ENCODE results near the gene STAP2.

The STAP2 gene, protein sequence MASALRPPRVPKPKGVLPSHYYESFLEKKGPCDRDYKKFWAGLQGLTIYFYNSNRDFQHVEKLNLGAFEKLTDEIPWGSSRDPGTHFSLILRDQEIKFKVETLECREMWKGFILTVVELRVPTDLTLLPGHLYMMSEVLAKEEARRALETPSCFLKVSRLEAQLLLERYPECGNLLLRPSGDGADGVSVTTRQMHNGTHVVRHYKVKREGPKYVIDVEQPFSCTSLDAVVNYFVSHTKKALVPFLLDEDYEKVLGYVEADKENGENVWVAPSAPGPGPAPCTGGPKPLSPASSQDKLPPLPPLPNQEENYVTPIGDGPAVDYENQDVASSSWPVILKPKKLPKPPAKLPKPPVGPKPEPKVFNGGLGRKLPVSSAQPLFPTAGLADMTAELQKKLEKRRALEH

DNA sequence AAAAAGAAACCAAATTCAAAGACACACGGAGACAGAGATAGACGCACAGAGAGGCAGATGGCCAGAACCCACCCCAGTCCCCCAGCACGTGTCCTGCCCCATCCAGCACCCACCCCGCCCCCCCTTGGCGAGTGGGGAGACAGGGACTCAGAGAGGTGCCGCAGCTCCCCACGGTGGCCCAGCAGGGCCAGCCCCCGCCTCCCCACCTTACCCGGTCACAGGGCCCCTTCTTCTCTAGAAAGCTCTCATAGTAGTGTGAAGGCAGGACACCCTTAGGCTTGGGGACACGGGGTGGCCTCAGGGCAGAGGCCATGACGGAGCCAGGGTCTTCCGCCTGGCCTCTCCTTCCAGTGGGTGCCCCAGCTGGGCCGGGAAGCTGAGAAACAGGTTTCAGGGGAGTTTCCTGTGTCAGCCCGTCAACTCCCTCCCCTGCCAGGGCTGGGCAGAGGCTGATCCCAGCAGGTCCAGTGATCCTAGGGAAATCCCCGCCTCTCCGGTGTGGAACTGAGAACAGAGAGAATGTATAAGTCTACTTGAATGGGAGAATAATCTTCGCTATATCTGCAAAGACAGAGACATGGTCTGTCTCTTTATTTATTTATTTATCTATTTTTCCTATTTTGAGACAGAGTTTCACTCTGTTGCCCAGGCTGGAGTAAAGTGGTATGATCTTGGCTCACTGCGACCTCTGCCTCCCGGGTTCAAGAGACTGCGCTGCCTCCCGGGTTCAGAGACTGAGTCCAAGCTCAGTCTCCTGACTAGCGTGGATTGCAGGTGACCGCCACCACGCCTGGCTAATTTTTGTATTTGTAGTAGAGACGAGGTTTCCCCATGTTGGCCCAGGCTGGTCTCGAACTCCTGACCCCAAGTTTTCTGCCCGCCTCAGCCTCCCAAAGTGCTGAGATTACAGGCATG is at the start of gene STAP2:
Gene STAP2, minus strand, starts transcription at position 387 of the 915 bp plus-strand sequence. Its CDS starts 74 bp downstream, at position 313.
- H3K27ac Mint-ChIP-seq = peak within 1 kb of the TSS; percentile 87
- peak within 1 kb of the TSS; percentile 89 for H3K4me3 Mint-ChIP-seq
- peaks cover 20% of the 10 kb centered on the region for H3K4me1 Mint-ChIP-seq (ENCODE audit: low read depth)
- H3K27me3 Mint-ChIP-seq = no peaks in the 10 kb centered on the region
- H3K9me3 Mint-ChIP-seq (ENCODE audit: low read depth) = no peaks in the 10 kb centered on the region
- peaks cover 7% of the 10 kb centered on the region for H3K36me3 Mint-ChIP-seq

DNA sequence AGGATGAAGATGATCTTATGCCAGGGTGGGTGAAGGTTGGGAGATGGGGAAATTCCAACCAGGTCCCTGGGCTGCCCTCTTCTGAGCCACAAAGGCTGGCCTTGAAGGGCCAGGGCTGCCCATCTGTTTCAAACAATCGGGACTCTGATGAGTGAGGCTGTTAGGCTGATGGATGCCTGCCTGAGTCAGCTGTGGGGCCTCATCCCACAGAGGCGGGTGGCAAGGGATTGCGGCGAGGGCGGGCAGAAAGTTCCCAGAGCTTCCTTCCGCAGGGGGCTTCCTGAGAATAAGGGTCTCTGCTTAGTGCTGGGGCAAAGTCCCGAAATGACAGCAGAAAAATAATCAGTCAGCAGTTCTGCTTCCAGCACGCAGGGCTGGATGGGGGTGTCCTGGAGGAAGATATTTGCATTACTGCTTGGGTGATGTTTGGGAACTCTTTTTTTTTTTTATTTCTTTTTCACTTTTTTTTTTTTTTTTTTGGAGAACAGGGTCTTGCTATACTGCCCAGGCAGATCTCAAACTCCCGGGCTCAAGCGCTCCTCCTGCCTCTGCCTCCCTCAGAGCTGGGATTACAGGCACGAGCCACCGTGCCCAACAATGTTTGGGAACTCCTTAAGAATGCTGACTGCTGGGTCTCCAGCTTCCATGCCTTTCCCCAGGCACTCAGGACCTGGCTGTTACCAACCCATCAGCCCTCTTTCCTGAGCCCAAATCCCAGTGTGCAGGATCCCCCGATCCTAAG is 47.6 kb upstream of the STAP2 start:
- no peaks in the 10 kb centered on the region for H3K9me3 Mint-ChIP-seq (ENCODE audit: low read depth)
- no peak overlapping the region for H3K27ac Mint-ChIP-seq
- H3K36me3 Mint-ChIP-seq = no peaks in the 10 kb centered on the region
- no peak overlapping the region for H3K4me3 Mint-ChIP-seq
- H3K4me1 Mint-ChIP-seq (ENCODE audit: low read depth) = peaks cover 22% of the 10 kb centered on the region
- H3K27me3 Mint-ChIP-seq = no peaks in the 10 kb centered on the region

DNA sequence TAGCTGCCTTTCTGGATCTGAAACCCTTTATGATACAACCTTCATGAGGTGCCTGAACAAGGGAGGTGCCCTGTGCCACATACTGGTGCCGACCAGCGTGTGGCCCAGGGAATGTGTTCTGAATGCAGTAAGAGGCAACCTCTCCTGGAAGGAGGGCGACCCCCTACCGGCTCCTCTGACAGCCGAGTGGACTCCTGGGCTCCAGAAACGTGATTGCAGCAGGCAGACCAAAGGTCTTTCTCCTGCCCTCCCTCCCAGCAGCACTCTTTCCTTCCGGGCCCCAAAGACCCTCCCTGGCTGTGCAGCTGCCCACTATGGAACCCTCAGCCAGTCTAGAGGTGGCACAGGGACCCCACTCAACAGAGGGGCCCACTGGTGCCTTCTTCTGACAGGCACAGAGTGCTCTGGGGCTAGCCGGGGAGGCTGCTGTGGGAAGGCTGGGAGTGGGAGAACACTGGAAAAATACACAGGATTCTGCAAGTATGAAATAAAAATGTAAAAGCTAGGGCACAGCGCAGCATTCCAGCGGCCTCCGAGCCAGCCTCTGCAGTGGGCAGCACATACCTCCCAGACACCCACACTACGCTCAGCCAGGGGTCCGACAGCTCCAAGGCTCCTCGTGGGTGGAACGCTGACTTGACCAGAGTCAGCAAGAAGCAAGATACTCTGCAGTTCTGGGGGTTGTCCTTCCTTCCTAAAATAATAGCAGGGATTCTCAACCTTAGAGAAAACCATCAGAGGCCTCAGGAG is 46.8 kb upstream of the STAP2 start:
- no peaks in the 10 kb centered on the region for H3K36me3 Mint-ChIP-seq
- H3K4me1 Mint-ChIP-seq (ENCODE audit: low read depth) = peaks cover 22% of the 10 kb centered on the region
- H3K27ac Mint-ChIP-seq = no peak overlapping the region
- no peaks in the 10 kb centered on the region for H3K9me3 Mint-ChIP-seq (ENCODE audit: low read depth)
- H3K4me3 Mint-ChIP-seq = no peak overlapping the region
- no peaks in the 10 kb centered on the region for H3K27me3 Mint-ChIP-seq

DNA sequence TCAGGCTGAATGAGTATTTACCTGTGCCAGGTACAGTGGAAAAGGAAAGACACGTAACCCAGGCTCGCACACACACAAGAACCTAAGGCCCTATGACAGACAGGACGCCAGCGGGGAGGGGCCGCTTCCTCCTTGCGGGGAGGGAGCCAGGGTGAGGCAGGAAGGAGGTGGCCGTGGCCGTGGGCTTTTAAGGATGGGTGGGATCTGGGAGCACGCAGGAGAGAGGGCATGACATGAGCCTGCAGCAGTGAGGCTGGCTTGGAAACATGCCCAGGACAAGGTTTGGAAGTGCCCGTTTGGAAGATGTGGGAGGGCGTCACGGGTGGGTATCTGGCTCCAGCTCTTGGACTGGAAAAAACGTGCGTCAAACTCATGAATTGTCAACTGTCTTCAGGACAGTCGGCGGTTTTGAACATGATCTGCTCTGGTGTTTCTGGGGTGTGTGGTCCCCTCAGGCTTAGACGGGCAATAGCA is 41.7 kb upstream of the STAP2 start:
- no peaks in the 10 kb centered on the region for H3K36me3 Mint-ChIP-seq
- no peaks in the 10 kb centered on the region for H3K27me3 Mint-ChIP-seq
- peak overlapping the region; percentile 80 for H3K4me3 Mint-ChIP-seq
- peaks cover 55% of the 10 kb centered on the region for H3K4me1 Mint-ChIP-seq (ENCODE audit: low read depth)
- H3K27ac Mint-ChIP-seq = peak overlapping the region; percentile 91
- no peaks in the 10 kb centered on the region for H3K9me3 Mint-ChIP-seq (ENCODE audit: low read depth)

DNA sequence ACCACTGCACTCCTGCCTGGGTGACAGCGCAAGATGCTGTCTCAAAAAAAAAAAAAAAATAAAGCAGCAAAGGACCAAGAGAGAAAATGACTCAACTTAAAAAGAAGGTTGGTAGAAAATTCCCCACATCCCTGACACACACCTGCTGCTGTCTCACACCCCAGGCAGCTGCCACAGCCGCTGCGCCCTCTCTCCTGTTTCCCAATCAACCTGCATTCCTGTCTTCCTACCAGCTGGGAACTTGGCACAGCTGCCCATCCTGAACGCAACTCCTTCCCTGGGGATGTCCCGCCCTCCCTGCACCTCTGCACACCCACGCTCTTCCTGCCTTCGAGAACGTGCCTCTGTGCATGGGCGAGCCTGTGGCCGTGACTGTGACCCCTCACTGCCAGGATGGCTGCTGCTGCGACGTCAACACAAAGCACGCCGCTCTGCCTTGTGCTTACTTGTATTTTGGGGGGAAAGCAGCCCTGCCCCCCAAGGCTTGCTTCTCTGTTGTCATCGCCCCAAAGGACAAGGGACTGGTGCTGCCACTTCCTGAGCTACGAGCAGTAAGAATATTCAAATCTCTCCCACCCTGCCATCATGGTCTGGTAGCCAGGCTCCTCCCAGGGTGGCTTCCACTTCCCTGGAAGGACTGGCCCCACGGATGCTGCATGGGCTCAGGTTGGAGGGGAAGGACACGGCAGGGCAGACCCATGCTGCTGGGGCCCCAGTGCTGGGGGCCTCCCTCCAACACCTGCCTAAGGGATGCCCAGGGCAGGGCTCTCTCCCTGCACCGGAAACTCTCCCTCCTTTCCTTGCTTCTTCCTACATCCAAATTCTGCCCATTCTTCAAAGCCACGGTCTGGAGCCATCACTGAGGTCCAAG is 41.0 kb upstream of the STAP2 start:
- H3K36me3 Mint-ChIP-seq = no peaks in the 10 kb centered on the region
- H3K4me3 Mint-ChIP-seq = peak overlapping the region; percentile 80
- peak overlapping the region; percentile 91 for H3K27ac Mint-ChIP-seq
- H3K4me1 Mint-ChIP-seq (ENCODE audit: low read depth) = peaks cover 55% of the 10 kb centered on the region
- H3K27me3 Mint-ChIP-seq = no peaks in the 10 kb centered on the region
- H3K9me3 Mint-ChIP-seq (ENCODE audit: low read depth) = no peaks in the 10 kb centered on the region

DNA sequence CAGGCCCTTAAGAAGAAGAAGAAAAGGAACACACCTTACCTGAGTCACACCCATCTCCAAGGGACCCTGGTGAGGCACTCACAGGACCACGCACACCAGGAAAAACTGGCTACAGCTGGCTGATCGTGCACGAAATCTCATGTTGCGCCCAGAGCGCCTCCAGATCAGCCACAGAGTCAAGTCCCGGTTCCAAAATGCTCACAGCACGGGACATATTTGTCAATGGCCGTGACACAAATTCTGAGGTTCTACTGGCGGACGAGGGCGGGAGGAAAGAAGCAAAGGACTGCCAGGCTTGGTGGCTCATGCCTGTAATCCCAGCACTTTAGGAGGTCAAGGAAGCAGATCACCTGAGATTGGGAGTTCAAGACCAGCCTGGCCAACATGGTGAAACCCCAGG is 40.3 kb upstream of the STAP2 start:
- no peaks in the 10 kb centered on the region for H3K9me3 Mint-ChIP-seq (ENCODE audit: low read depth)
- H3K27me3 Mint-ChIP-seq = no peaks in the 10 kb centered on the region
- no peaks in the 10 kb centered on the region for H3K36me3 Mint-ChIP-seq
- H3K4me3 Mint-ChIP-seq = peak overlapping the region; percentile 80
- H3K4me1 Mint-ChIP-seq (ENCODE audit: low read depth) = peaks cover 57% of the 10 kb centered on the region
- peak overlapping the region; percentile 91 for H3K27ac Mint-ChIP-seq

DNA sequence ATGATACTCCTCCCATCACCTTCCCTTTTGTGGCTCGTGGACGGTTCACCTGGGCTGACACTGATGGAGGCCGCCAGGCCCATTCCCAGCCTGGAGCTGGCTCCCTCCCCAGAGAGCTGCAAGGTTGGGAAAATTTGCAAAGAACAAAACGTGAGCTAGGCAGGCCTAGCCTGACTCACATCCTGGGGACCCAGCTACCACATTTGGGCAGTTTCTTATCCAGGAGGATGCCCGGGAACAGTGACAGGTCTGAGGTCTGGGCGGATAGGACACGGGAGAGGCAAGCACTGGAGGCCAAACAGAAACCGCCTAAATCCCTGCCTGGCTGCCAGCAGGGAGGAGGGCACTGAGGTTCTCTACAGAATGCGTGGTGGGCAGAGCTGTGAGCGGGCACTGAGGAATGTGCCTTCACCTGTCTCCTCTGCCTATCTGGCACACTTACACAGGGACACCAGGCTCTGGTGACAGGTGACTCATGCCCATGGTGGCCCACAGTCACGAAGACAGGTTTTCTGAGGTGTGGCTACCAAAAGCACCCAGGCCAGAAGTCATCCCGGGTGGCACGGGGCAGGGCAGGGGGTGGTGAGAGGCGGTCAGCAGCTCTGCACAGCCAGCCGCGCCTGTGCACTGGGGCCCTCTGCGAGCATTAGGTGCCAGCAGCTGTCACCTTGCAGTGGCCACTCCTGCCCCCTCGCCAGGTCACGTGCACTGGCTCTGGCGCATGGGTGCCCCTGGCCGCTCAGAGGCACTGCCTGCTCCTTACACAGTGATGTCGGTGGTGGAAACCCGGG is 38.6 kb upstream of the STAP2 start:
- H3K4me3 Mint-ChIP-seq = no peak overlapping the region
- H3K9me3 Mint-ChIP-seq (ENCODE audit: low read depth) = no peaks in the 10 kb centered on the region
- H3K4me1 Mint-ChIP-seq (ENCODE audit: low read depth) = peaks cover 60% of the 10 kb centered on the region
- no peak overlapping the region for H3K27ac Mint-ChIP-seq
- H3K27me3 Mint-ChIP-seq = no peaks in the 10 kb centered on the region
- no peaks in the 10 kb centered on the region for H3K36me3 Mint-ChIP-seq

DNA sequence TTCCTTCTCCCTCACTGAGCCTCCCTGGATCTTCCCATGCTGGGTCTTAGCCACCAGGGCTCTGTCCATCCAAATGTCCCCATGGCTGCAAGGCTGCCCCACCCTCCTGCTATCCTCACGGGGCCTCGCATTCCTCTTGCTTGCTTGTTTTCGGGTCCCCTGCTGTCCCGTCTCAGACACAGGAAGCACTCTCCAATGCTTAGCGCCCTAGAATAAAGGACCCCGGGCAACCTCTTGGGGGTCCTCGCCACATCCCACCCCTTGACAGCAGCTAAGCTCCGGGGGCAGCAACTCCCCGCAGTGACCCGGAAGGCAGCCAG is 38.0 kb upstream of the STAP2 start:
- H3K4me1 Mint-ChIP-seq (ENCODE audit: low read depth) = peaks cover 60% of the 10 kb centered on the region
- H3K27ac Mint-ChIP-seq = no peak overlapping the region
- no peak overlapping the region for H3K4me3 Mint-ChIP-seq
- H3K27me3 Mint-ChIP-seq = no peaks in the 10 kb centered on the region
- no peaks in the 10 kb centered on the region for H3K9me3 Mint-ChIP-seq (ENCODE audit: low read depth)
- H3K36me3 Mint-ChIP-seq = no peaks in the 10 kb centered on the region

DNA sequence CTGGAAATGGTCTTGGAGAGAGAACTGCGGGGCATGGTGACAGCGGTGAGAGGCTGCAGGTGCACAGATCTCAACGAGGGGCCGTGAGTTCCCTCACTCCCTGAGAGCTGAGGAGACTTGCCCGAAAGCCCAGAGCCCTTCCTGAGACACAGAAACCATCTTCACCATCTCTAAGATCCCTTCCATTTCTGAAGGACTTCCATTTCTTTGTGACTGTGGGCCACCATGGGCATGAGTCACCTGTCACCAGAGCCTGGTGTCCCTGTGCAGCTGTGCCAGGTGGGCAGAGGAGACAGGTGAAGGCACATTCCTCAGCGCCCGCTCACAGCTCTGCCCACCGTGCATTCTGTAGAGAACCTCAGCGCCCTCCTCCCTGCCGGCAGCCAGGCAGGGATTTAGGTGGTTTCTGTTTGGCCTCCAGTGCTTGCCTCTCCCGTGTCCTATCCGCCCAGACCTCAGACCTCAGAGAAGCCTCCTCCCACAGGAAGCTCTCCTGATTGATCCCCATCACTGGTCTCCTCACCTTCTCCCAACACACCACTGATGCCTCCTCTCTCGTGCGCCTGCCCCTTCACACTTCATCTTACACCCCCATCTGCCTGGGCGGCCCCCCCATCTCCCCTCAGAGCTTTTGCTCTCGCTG is 37.5 kb upstream of the STAP2 start:
- Mint-ChIP-seq H3K4me1 (ENCODE audit: low read depth) (peaks cover 61% of the 10 kb centered on the region), H3K9me3 (ENCODE audit: low read depth) (no peaks in the 10 kb centered on the region), H3K27ac (peak overlapping the region; percentile 28), H3K27me3 (no peaks in the 10 kb centered on the region), H3K4me3 (no peak overlapping the region), H3K36me3 (no peaks in the 10 kb centered on the region)

DNA sequence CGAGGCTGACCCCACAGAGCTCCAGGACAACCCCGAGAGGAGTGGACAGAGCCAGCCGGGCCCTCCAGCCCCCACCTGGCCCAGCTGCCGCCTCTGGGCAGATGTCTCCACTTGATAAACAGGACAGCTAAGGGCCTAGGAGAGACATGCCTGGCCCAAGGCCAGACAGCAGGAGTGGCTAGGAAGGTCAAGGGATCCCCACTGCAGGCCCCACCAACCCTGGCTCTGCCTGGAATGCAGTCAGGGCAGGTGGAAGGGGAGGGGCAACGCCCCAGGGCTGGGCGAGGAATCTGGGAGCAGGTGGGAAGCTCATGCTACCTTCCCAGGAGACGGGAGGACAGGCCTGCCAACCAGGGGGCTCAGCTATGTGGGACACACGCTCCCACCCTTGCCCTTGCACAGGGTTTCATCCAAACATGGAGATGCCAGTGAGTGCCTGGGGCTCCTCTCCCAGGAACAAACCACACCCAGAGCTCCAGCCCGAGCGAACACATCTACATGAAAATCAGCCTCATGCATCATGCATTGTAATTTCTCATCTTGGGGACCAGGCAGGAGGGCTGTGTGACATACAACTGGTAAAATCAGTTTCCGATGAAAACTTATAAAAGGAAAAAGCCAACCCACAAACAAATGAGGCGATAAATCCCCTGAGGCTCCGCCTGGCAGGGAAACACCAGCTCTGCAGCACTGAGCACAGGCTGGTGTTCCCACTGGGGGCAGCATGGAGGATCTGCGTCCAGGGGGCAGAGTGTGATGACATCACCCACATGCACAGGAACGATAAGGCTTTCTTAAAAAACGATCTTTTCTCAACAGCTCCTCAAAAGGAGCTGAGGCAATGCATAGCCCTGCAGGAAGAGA is 36.8 kb upstream of the STAP2 start:
- no peak overlapping the region for H3K27ac Mint-ChIP-seq
- no peaks in the 10 kb centered on the region for H3K27me3 Mint-ChIP-seq
- no peaks in the 10 kb centered on the region for H3K9me3 Mint-ChIP-seq (ENCODE audit: low read depth)
- H3K4me1 Mint-ChIP-seq (ENCODE audit: low read depth) = peaks cover 62% of the 10 kb centered on the region
- H3K36me3 Mint-ChIP-seq = no peaks in the 10 kb centered on the region
- H3K4me3 Mint-ChIP-seq = no peak overlapping the region

DNA sequence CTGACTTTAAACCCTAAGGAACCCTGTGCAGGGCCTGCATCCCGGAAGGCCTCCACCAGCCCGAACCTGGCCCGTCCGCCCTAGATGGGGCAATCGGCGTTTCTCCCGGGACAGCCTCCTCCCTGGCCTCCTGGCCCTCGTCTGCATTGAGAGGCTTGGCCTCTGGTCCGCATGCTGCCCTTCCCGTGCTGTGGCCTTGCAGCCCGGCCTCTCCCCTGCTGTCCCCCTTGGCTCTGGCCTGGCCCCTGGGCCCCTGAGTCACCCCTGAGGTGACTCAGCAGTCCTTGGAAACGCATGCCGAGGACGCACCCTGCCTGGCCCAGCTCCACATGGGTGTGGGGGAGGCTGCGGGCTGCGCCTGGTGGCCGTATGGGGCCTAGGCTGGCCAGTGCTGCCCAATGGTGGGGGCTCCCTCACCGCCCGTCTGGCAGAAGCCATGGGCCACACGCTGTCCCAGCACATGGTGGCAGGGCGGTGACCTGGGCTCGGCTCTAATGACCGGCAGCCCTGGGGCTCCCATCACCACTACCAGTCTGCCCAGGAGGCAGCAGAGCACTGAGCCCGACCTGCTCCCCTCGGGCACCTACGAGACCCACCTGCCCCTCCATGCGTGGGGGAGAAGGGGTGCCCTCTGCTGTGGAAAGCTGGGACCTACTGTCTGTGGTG is 36.0 kb upstream of the STAP2 start:
- Mint-ChIP-seq H3K27me3 (no peaks in the 10 kb centered on the region), H3K4me1 (ENCODE audit: low read depth) (peaks cover 61% of the 10 kb centered on the region), H3K9me3 (ENCODE audit: low read depth) (no peaks in the 10 kb centered on the region), H3K4me3 (no peak overlapping the region), H3K27ac (no peak overlapping the region), H3K36me3 (no peaks in the 10 kb centered on the region)

All from activated naive CD8-positive, alpha-beta T cell (primary cell).